NCI-H146 treated with DMSO at 0.1 percent for 48 hours (cell line): ENCODE data around the gene TBC1D28.
"Not testable (repeated sequence)": the region's sequence is repeated elsewhere in the genome, so short reads cannot be mapped to it uniquely, and the experiment has no call there.

Experiments
- DNase-seq: peaks from one replicate; lab custom pipeline; 2025; ENCODE audit not compliant: unreplicated experiment; lab: John Stamatoyannopoulos, UW

Gene TBC1D28

GRCh38 chr17:18617613-18618012 is 26.6 kb downstream of the TBC1D28 start:
- not testable (repeated sequence) for DNase-seq

GRCh38 chr17:18613016-18613415 is 31.2 kb downstream of the TBC1D28 start:
- not testable (repeated sequence) for DNase-seq

GRCh38 chr17:18593138-18593537 is 51.1 kb downstream of the TBC1D28 start:
- not testable (repeated sequence) for DNase-seq
